H1 (cell line): ENCODE data around the gene MRPL36. TPM values are rescaled to one million over a fixed set of nuclear protein-coding genes. Genes with fewer than 3 reads are reported as not detected.

ENCODE experiments used
- CTCF ChIA-PET: fragments of 300-600 bp; sonication (Branson Sonifier 250); formaldehyde crosslinking; loops from one replicate; lab custom pipeline; 2021; ENCODE audit not compliant: partially characterized antibody; lab: Charles Lee
- POLR2A ChIA-PET: fragments of 300-600 bp; sonication (Branson Sonifier 250); formaldehyde crosslinking; loops from one replicate; lab custom pipeline; 2021; ENCODE audit warnings: inconsistent platforms; ENCODE audit not compliant: partially characterized antibody; lab: Charles Lee
- DNase-seq, 2 experiments: peaks; one replicate each; pipeline versions ENCODE4 v3.0.0 to v3.0.0-alpha.2; 2010 to 2022; ENCODE audit warnings: low spot score in 2 of 2, low read depth in 1 of 2, mixed read lengths in 1 of 2
- FAIRE-seq: peaks from 2 replicates; lab custom pipeline; 2011; peaks lifted over from hg19 to GRCh38; lab: Jason Lieb, UNC
- H2AFZ ChIP-seq: 2 replicates; pipeline ENCODE4 v1.8.1; 2012; ENCODE audit warnings: low read length, inconsistent platforms
- H2AK5ac ChIP-seq: 2 replicates; pipeline ENCODE4 v1.6.1; 2013; ENCODE audit warnings: low read depth, low read length
- H2BK120ac ChIP-seq: replicated peaks from 2 replicates; pipeline ENCODE3; 2013; ENCODE audit warnings: low read depth, low read length, inconsistent platforms
- H2BK12ac ChIP-seq: 2 replicates; pipeline ENCODE4 v1.6.1; 2013; ENCODE audit warnings: low read depth, low read length
- H2BK15ac ChIP-seq: 2 replicates; pipeline ENCODE4 v1.6.1; 2013; ENCODE audit warnings: low read length
- H2BK20ac ChIP-seq: 2 replicates; pipeline ENCODE4 v1.6.1; 2013; ENCODE audit warnings: low read length
- H2BK5ac ChIP-seq: 2 replicates; pipeline ENCODE4 v1.6.1; 2013; ENCODE audit warnings: low read depth, low read length
- H3K14ac ChIP-seq: 2 replicates; pipeline ENCODE4 v1.6.1; 2013; ENCODE audit warnings: inconsistent platforms; ENCODE audit not compliant: insufficient read length
- H3K18ac ChIP-seq: 2 replicates; pipeline ENCODE4 v1.6.1; 2013; ENCODE audit warnings: low read length; ENCODE audit errors: extremely low read depth
- H3K23ac ChIP-seq: 2 replicates; pipeline ENCODE4 v1.6.1; 2013; ENCODE audit warnings: inconsistent platforms; ENCODE audit not compliant: insufficient read length
- H3K23me2 ChIP-seq: 2 replicates; pipeline ENCODE4 v1.6.1; 2013; ENCODE audit warnings: low read depth, low read length
- H3K27ac ChIP-seq: 2 replicates; pipeline ENCODE4 v1.6.1; 2011; ENCODE audit warnings: low read depth, low read length, inconsistent platforms
- H3K27me3 ChIP-seq, 4 experiments: replicated peaks in 1 of 4; 1 replicate in 1 of 4; 2 replicates in 3 of 4; pipeline versions ENCODE4 v1.6.1 to v1.8.1; 2011 to 2013; ENCODE audit warnings: low read length in 3 of 4, mild to moderate bottlenecking in 3 of 4, inconsistent platforms in 2 of 4, mixed read lengths in 2 of 4, moderate library complexity in 1 of 4; ENCODE audit not compliant: control insufficient read depth in 3 of 4, insufficient read depth in 3 of 4; ENCODE audit errors: extremely low read depth in 1 of 4
- H3K36me3 ChIP-seq, 4 experiments: 2 replicates each; pipeline versions ENCODE4 v1.6.1 to v1.8.1; 2011 to 2013; ENCODE audit warnings: mild to moderate bottlenecking in 4 of 4, low read length in 3 of 4, moderate library complexity in 2 of 4, control low read depth in 1 of 4, inconsistent platforms in 1 of 4; ENCODE audit not compliant: insufficient read depth in 4 of 4, control insufficient read depth in 2 of 4
- H3K4ac ChIP-seq: replicated peaks from 2 replicates; pipeline ENCODE3; 2013; ENCODE audit warnings: low read length, low read depth, mixed read lengths, inconsistent platforms; ENCODE audit not compliant: insufficient read length
- H3K4me1 ChIP-seq, 4 experiments: replicated peaks in 1 of 4; 1 replicate in 1 of 4; 2 replicates in 3 of 4; pipeline versions ENCODE4 v1.6.1 to v1.8.1; 2011 to 2013; ENCODE audit warnings: low read length in 3 of 4, inconsistent platforms in 2 of 4, mixed read lengths in 1 of 4; ENCODE audit not compliant: insufficient read depth in 4 of 4, control insufficient read depth in 3 of 4
- H3K4me2 ChIP-seq, 2 experiments: 2 replicates each; pipeline versions ENCODE4 v1.6.1 to v1.8.1; 2011 to 2013; ENCODE audit warnings: low read depth in 2 of 2, low read length in 2 of 2, control low read depth in 1 of 2, inconsistent platforms in 1 of 2, mild to moderate bottlenecking in 1 of 2; ENCODE audit not compliant: insufficient read depth in 1 of 2
- H3K4me3 ChIP-seq, 4 experiments: fragments of 200-600, 300-600 bp in 1 of 4; sonication (generic), shearing (Covaris generic), sonication (Bioruptor Twin) in 1 of 4; 2 replicates each; pipeline versions ENCODE4 v1.5.1 to v1.8.1; 2011 to 2016; ENCODE audit warnings: low read length in 4 of 4, low read depth in 3 of 4, control low read depth in 2 of 4, inconsistent platforms in 2 of 4, mild to moderate bottlenecking in 2 of 4, mixed read lengths in 1 of 4, moderate library complexity in 1 of 4; ENCODE audit not compliant: insufficient read depth in 2 of 4; ENCODE audit errors: extremely low read depth in 1 of 4
- H3K56ac ChIP-seq: replicated peaks from 2 replicates; pipeline ENCODE3; 2013; ENCODE audit warnings: low read depth, mild to moderate bottlenecking, mixed read lengths, low read length, inconsistent platforms; ENCODE audit not compliant: insufficient read length
- H3K79me1 ChIP-seq: 2 replicates; pipeline ENCODE4 v1.6.1; 2013; ENCODE audit warnings: low read depth, low read length, control low read depth
- H3K79me2 ChIP-seq, 2 experiments: 2 replicates each; pipeline versions ENCODE4 v1.6.1 to v1.8.1; 2012 to 2013; ENCODE audit warnings: low read length in 2 of 2, mild to moderate bottlenecking in 2 of 2, inconsistent platforms in 1 of 2; ENCODE audit not compliant: insufficient read depth in 2 of 2, control insufficient read depth in 1 of 2
- H3K9ac ChIP-seq, 4 experiments: replicated peaks in 1 of 4; 1 replicate in 1 of 4; 2 replicates in 3 of 4; pipeline versions ENCODE4 v1.6.1 to v1.8.1; 2011 to 2013; ENCODE audit warnings: low read depth in 3 of 4, low read length in 3 of 4, control low read depth in 2 of 4, mild to moderate bottlenecking in 2 of 4, moderate library complexity in 2 of 4, inconsistent platforms in 1 of 4; ENCODE audit errors: extremely low read depth in 1 of 4
- H3K9me3 ChIP-seq, 2 experiments: 2 replicates each; pipeline versions ENCODE4 v1.6.1 to v1.8.1; 2012 to 2013; ENCODE audit warnings: mild to moderate bottlenecking in 2 of 2, moderate library complexity in 2 of 2, control low read depth in 1 of 2, inconsistent platforms in 1 of 2, low read depth in 1 of 2, low read length in 1 of 2, mixed read lengths in 1 of 2; ENCODE audit not compliant: insufficient read depth in 2 of 2
- H4K20me1 ChIP-seq, 2 experiments: replicated peaks in 1 of 2; 2 replicates each; pipeline versions ENCODE3 to v1.8.1; 2011 to 2013; ENCODE audit warnings: inconsistent platforms in 2 of 2, low read length in 2 of 2, mild to moderate bottlenecking in 1 of 2; ENCODE audit not compliant: insufficient read depth in 2 of 2, control insufficient read depth in 1 of 2
- H4K5ac ChIP-seq: 2 replicates; pipeline ENCODE4 v1.6.1; 2013; ENCODE audit warnings: low read length, low read depth, mixed read lengths, inconsistent platforms; ENCODE audit not compliant: insufficient read length
- H4K8ac ChIP-seq: 2 replicates; pipeline ENCODE4 v1.8.0; 2013; ENCODE audit warnings: mild to moderate bottlenecking, moderate library complexity, low read length, inconsistent platforms; ENCODE audit not compliant: insufficient read depth; ENCODE audit errors: extremely low read depth
- H4K91ac ChIP-seq: replicated peaks from 2 replicates; pipeline ENCODE3; 2013; ENCODE audit warnings: low read length, mixed read lengths, inconsistent platforms; ENCODE audit not compliant: insufficient read length
- ASH2L ChIP-seq: fragments of 200-600, 300-600 bp; sonication (generic); IDR thresholded peaks from one replicate; pipeline ENCODE4 v1.7.1; 2017; ENCODE audit warnings: low read length
- ATF3 ChIP-seq: IDR thresholded peaks from 2 replicates; pipeline ENCODE4 v1.6.1; 2011; ENCODE audit warnings: low read depth, mild to moderate bottlenecking, low read length; ENCODE audit not compliant: insufficient read depth
- BRCA1 ChIP-seq: IDR thresholded peaks from 2 replicates; pipeline ENCODE4 v1.6.1; 2012; ENCODE audit warnings: low read depth, low read length, improper control_type of control experiment
- HDAC6 ChIP-seq: IDR thresholded peaks from one replicate; pipeline ENCODE4 v1.7.1; 2012; ENCODE audit warnings: low read depth, mild to moderate bottlenecking, inconsistent platforms, low read length, moderate library complexity
- KDM4A ChIP-seq: IDR thresholded peaks from one replicate; pipeline ENCODE4 v1.7.1; 2012; ENCODE audit warnings: low read depth, mild to moderate bottlenecking, moderate library complexity, low read length, inconsistent platforms; ENCODE audit not compliant: severe bottlenecking
- SIN3A ChIP-seq, 2 experiments: IDR thresholded peaks in 1 of 2; conservative IDR thresholded peaks in 1 of 2; 2 replicates each; pipeline ENCODE4 v1.6.1; 2011 to 2012; ENCODE audit warnings: low read length in 2 of 2, improper control_type of control experiment in 1 of 2, low read depth in 1 of 2, mild to moderate bottlenecking in 1 of 2
- TAF1 ChIP-seq: IDR thresholded peaks from 2 replicates; pipeline ENCODE4 v1.6.1; 2011; ENCODE audit warnings: mild to moderate bottlenecking, low read depth, low read length
- TCF12 ChIP-seq: IDR thresholded peaks from 2 replicates; pipeline ENCODE4 v1.6.1; 2011; ENCODE audit warnings: low read depth, mild to moderate bottlenecking, low read length
- WGBS, 2 experiments: shearing (Covaris generic) in 1 of 2; methylation state at CpG; one replicate each; pipeline versions ENCODE4 v1.1.6 to v1.1.7; 2013 to 2015; ENCODE audit warnings: low lambda C conversion rate in 2 of 2, mixed read lengths in 2 of 2, inconsistent platforms in 1 of 2, low coverage in 1 of 2, missing lambda C conversion rate in 1 of 2; ENCODE audit not compliant: insufficient replicate concordance in 2 of 2, insufficient coverage in 1 of 2, insufficient read length in 1 of 2; ENCODE audit errors: extremely low coverage in 1 of 2, missing lambda C conversion rate in 1 of 2; 5-methylcytosine and 5-hydroxymethylcytosine counted together
- polyA plus RNA-seq, 7 experiments: library from polyadenylated mRNA; depleted of rRNA in 3 of 7; stranded (reverse) in 5 of 7; unstranded in 2 of 7; fragments of >200 nt in 5 of 7; fragments of 200-250 nt in 2 of 7; gene quantifications; 1 replicate in 5 of 7; 2 replicates in 1 of 7; 4 replicates in 1 of 7; pipeline versions ENCODE4 v1.2.1 to v1.2.3, GENCODE V29; 2011 to 2013; ENCODE audit warnings: missing spikeins in 2 of 7, mixed read lengths in 2 of 7
- total RNA-seq: library from RNA; stranded (reverse); fragmentation: NEBNext Ultra II Directional; extraction: Animal tissue kit (Norgen Biotek cat#: 25700); gene quantifications from 2 replicates; pipeline ENCODE4 v1.2.1, GENCODE V29; 2021

MRPL36 gene
- total and polyA plus RNA-seq, 2 of the 8 experiments (the other 6 are each of a cell fraction or from before 2014, with no cell fraction given) = 56.3 to 81.5 TPM

DNA sequence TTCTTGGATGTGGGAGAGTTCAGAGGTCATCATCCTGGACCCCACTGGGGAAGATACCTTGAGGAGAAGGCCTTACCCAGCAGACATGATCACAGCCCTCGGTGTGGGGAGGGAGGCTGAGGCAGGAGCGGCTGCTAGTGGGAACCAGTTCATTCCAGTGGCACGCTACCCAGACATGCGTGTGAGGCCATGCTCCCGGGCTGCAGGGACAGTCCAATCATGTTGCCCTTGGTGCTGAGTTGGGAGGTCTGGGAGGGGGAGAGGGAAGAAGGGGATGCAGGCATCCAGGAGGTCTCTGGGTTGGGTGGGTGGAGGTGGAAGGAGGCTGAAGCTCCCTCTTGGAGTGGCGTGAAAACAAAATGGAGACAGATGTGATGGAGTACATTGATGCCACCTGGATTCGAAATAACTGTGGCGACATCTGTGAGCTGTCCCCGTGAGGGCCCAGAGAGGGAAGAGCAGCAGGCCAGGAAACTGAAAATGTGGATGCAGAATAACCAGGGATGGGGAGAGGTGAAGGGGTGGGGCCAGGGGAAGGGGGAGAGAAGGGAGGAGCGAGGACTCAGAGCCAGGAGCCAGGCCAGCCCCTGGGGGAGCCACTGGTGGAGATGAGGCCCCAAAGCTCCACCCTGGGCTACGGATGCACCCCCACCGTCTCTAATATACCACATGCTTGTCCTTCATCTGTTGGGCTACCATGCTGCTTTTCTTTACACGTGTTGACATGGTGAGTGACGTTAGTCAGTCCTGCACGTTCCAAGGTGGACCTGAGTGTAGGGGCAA, 17.8 kb upstream of the MRPL36 start:
- Histone ChIP-seq H3K79me1 (peaks cover 10% of the 10 kb centered on the region), H2BK5ac (no peak overlapping the region), H4K20me1 (peaks cover 3 to 13% of the 10 kb centered on the region in 2 experiments), H3K79me2 (no peaks in the 10 kb centered on the region; a peak in 1 of 4 replicates), H3K56ac (no peak overlapping the region), H2BK12ac (no peak overlapping the region), H4K5ac (no peak overlapping the region), H3K4ac (no peak overlapping the region), H3K23me2 (no peaks in the 10 kb centered on the region), H3K4me3 (no peak overlapping the region), H3K36me3 (peaks cover 16 to 52% (median 41%) of the 10 kb centered on the region in 4 experiments), H4K8ac (no peak overlapping the region), H3K23ac (no peak overlapping the region), H3K9ac (no peak overlapping the region), H2AK5ac (no peak overlapping the region; the same call in 1 of the 2 replicates), H2BK20ac (no peak overlapping the region), H2BK15ac (no peak overlapping the region), H3K14ac (no peak overlapping the region), H3K27ac (no peak overlapping the region), H3K9me3 (no peaks in the 10 kb centered on the region), H4K91ac (no peak overlapping the region), H3K4me1 (peaks cover 0 to 3% (median under 1%) of the 10 kb centered on the region in 4 experiments; a peak in 1 of 7 replicates), H2BK120ac (no peak overlapping the region), H3K27me3 (no peaks in the 10 kb centered on the region), H3K18ac (no peak overlapping the region), H3K4me2 (no peak overlapping the region), H2AFZ (no peak overlapping the region)
- ChIA-PET CTCF (interaction anchor here (0.7 to 1.3 kb wide), 2 partner anchors 54 to 149 kb away, joined by 3 read pairs; no protein-coding TSS in a partner anchor), POLR2A (interaction anchor here (1.1 to 1.4 kb wide), 5 partner anchors 10 to 31 kb away, joined by 3 to 5 read pairs (median 3); partner anchors contain the start of gene NDUFS6)
- no peak for DNase-seq
- TF ChIP-seq ASH2L = no peak
- TF ChIP-seq KDM4A = no peak
- TF ChIP-seq TCF12 = no peak
- no peak for TF ChIP-seq TAF1
- no peak for TF ChIP-seq HDAC6
- no peak for TF ChIP-seq BRCA1
- TF ChIP-seq ATF3 = no peak
- no peak for TF ChIP-seq SIN3A (conservative IDR thresholded peaks at IDR 0.05 in 1 of 2, IDR thresholded peaks at IDR 0.05 in 1 of 2; ENCODE audit: low read depth in 1 of 2, low read length in 2 of 2)
- WGBS, 2 experiments = 90% methylated on average over 13 of the region's 15 CpGs; no CpG with 5 or more reads in 1 of the 2 experiments
- no peak for FAIRE-seq
